KMS-11 (cell line): ENCODE results near the gene RBMX.
"Not testable (repeated sequence)": the region's sequence is repeated elsewhere in the genome, so short reads cannot be mapped to it uniquely, and the experiment has no call there.

Experiments
- H2AFZ ChIP-seq: fragments of 200-600 bp; sonication (generic); 2 replicates; pipeline ENCODE4 v1.6.1; 2016; ENCODE audit warnings: antibody characterized with exemption, mixed run types, low read depth
- H3K27ac ChIP-seq: fragments of 200-600 bp; sonication (generic); 2 replicates; pipeline ENCODE4 v1.6.1; 2016; ENCODE audit warnings: mild to moderate bottlenecking, mixed run types
- H3K27me3 ChIP-seq: fragments of 200-600 bp; sonication (generic); 2 replicates; pipeline ENCODE4 v1.6.1; 2017; ENCODE audit warnings: mild to moderate bottlenecking, low read depth, mixed run types, moderate library complexity; ENCODE audit not compliant: insufficient read depth
- H3K36me3 ChIP-seq: fragments of 200-600 bp; sonication (generic); 2 replicates; pipeline ENCODE4 v1.6.1; 2017; ENCODE audit warnings: mild to moderate bottlenecking, mixed run types; ENCODE audit not compliant: insufficient read depth
- H3K4me1 ChIP-seq: fragments of 200-600 bp; sonication (generic); 2 replicates; pipeline ENCODE4 v1.6.1; 2016; ENCODE audit warnings: mild to moderate bottlenecking, low read depth, mixed run types; ENCODE audit not compliant: poor library complexity, severe bottlenecking
- H3K4me2 ChIP-seq: fragments of 200-600 bp; sonication (generic); 2 replicates; pipeline ENCODE4 v1.7.0; 2016; ENCODE audit warnings: mild to moderate bottlenecking, mixed run types
- H3K4me3 ChIP-seq: fragments of 200-600 bp; sonication (generic); IDR thresholded peaks from 2 replicates; pipeline ENCODE4 v1.6.1; 2017; ENCODE audit warnings: low read depth, low read length, mixed read lengths; ENCODE audit not compliant: insufficient read depth
- H3K79me2 ChIP-seq: fragments of 200-600 bp; sonication (generic); 2 replicates; pipeline ENCODE4 v1.6.1; 2016; ENCODE audit warnings: low read depth, mixed run types; ENCODE audit not compliant: insufficient read depth
- H3K9ac ChIP-seq: fragments of 200-600 bp; sonication (generic); 2 replicates; pipeline ENCODE4 v1.6.1; 2016; ENCODE audit warnings: mild to moderate bottlenecking, mixed run types
- H4K20me1 ChIP-seq: fragments of 200-600 bp; sonication (generic); 2 replicates; pipeline ENCODE4 v1.6.1; 2016; ENCODE audit warnings: mild to moderate bottlenecking, mixed run types; ENCODE audit not compliant: insufficient read depth
- CTCF ChIP-seq: fragments of 200-600 bp; sonication (generic); conservative IDR thresholded peaks from 2 replicates; pipeline ENCODE4 v1.6.1; 2017; ENCODE audit warnings: low read depth, mild to moderate bottlenecking, antibody characterized with exemption, low read length, moderate library complexity, mixed read lengths

RBMX gene

GRCh38 chrX:136879001-136879687, 1.4 kb downstream of the RBMX start:
- H4K20me1 ChIP-seq, result 0 out of 2 replicates have a peak, but pooled peaks cover 4% of the 10 kb centered on the region
- peak overlapping the region; percentile 94 for H3K4me2 ChIP-seq
- H3K36me3 ChIP-seq, result peaks cover 14% of the 10 kb centered on the region; the same call in 1 of the 2 replicates
- peak overlapping the region; percentile 98 for H3K9ac ChIP-seq
- H2AFZ ChIP-seq, result no peak overlapping the region
- H3K27ac ChIP-seq, result peak overlapping the region; percentile 89
- H3K79me2 ChIP-seq, result peaks cover 55% of the 10 kb centered on the region
- H3K27me3 ChIP-seq, result no peaks in the 10 kb centered on the region
- no peak for TF ChIP-seq CTCF
- H3K4me1 ChIP-seq, result peaks cover 15% of the 10 kb centered on the region
- no peak overlapping the region for H3K4me3 ChIP-seq

DNA sequence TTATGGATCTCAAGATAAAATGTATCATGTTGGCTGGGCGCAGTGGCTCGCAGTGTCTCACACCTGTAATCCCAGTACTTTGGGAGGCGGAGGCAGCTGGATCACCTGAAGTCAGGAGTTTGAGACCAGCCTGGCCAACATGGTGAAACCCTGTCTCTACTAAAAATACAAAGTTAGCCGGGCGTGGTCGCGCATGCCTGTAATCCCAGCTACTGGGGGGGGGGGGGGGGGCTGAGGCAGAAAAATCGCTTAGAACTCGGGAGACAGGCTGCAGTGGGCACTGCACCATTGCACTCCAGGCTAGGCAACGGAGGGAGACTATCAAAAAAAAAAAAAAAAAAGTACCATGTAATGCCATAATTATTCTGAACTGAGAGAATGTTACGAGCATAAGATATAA, 2.1 kb downstream of the RBMX start:
- Histone ChIP-seq H3K4me3 (no peak overlapping the region), H3K4me1 (peaks cover 15% of the 10 kb centered on the region), H4K20me1 (0 out of 2 replicates have a peak, but pooled peaks cover 4% of the 10 kb centered on the region), H3K4me2 (peak overlapping the region; percentile 94), H3K36me3 (peaks cover 14% of the 10 kb centered on the region; the same call in 1 of the 2 replicates), H2AFZ (no peak overlapping the region), H3K9ac (peak overlapping the region; percentile 98; the same call in 1 of the 2 replicates), H3K27ac (no peak overlapping the region), H3K27me3 (no peaks in the 10 kb centered on the region), H3K79me2 (peaks cover 55% of the 10 kb centered on the region)
- TF ChIP-seq CTCF, result no peak

DNA sequence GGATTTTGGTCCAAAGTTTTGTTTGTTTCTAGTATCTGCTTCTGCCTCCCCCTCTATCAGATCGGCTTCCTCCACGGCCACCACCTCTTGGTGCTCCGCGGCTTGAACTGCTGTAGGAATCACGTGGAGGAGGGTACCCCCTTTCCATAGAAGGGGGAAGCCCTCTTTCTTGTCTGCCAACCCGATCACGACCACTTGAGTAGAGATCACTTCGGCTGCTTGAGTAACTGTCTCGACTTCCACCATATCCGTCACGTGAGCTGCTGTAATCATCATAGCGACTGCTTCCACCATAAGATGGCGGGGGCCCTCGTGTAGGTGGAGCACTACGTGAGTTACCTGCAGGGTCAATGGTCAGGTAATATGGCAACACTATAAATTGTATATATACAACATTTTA, 6.4 kb downstream of the RBMX start:
- not testable (repeated sequence) for H3K27ac ChIP-seq, H2AFZ ChIP-seq, H3K9ac ChIP-seq, H4K20me1 ChIP-seq, H3K4me3 ChIP-seq, H3K4me2 ChIP-seq, H3K27me3 ChIP-seq
- peaks cover 10% of the 10 kb centered on the region for H3K4me1 ChIP-seq
- H3K79me2 ChIP-seq, result peaks cover 41% of the 10 kb centered on the region
- H3K36me3 ChIP-seq, result peaks cover 20% of the 10 kb centered on the region; the same call in 1 of the 2 replicates

GRCh38 chrX:136873210-136873609, 7.3 kb downstream of the RBMX start:
- Histone ChIP-seq H3K36me3 (peaks cover 19% of the 10 kb centered on the region; the same call in 1 of the 2 replicates), H3K79me2 (peaks cover 33% of the 10 kb centered on the region)
- H3K4me3 ChIP-seq, H3K9ac ChIP-seq, H3K4me1 ChIP-seq, H3K4me2 ChIP-seq, H4K20me1 ChIP-seq, H3K27ac ChIP-seq, H2AFZ ChIP-seq, H3K27me3 ChIP-seq: not testable (repeated sequence)

GRCh38 chrX:136872091-136872700, 8.3 kb downstream of the RBMX start:
- Histone ChIP-seq H3K27me3 (no peaks in the 10 kb centered on the region), H3K36me3 (peaks cover 11% of the 10 kb centered on the region; the same call in 1 of the 2 replicates), H3K9ac (no peak overlapping the region), H3K4me1 (no peaks in the 10 kb centered on the region), H2AFZ (no peak overlapping the region), H3K79me2 (peaks cover 23% of the 10 kb centered on the region), H3K4me2 (no peak overlapping the region), H3K27ac (no peak overlapping the region), H3K4me3 (no peak overlapping the region), H4K20me1 (0 out of 2 replicates have a peak, but pooled peaks cover 2% of the 10 kb centered on the region)
- TF ChIP-seq CTCF, result no peak
